ENCODE data around the gene ATP5F1D.
A peak's percentile ranks its signal among the peaks of the same experiment; 100 is the strongest.

GRCh38 chr19:1239796-1240737, 1.5 kb upstream of the ATP5F1D start:
- TF ChIP-seq POLR2A (IDR thresholded peaks at IDR 0.05) = no peak
- TF ChIP-seq CTCF (IDR thresholded peaks at IDR 0.05) = peak; percentile 61 to 98 (median 85)

Measured in body of pancreas (tissue), 4 donors.